H1 (cell line): ENCODE results near the gene BLMH. TPM values are rescaled to one million over a fixed set of nuclear protein-coding genes. Genes with fewer than 3 reads are reported as not detected.

Experiments
- MAFK ChIP-seq: IDR thresholded peaks from 2 replicates; pipeline ENCODE4 v1.6.1; 2012; ENCODE audit warnings: low read depth, mild to moderate bottlenecking, improper control_type of control experiment, low read length
- polyA plus RNA-seq, 7 experiments: library from polyadenylated mRNA; depleted of rRNA in 3 of 7; stranded (reverse) in 5 of 7; unstranded in 2 of 7; fragments of >200 nt in 5 of 7; fragments of 200-250 nt in 2 of 7; gene quantifications; 1 replicate in 5 of 7; 2 replicates in 1 of 7; 4 replicates in 1 of 7; pipeline versions ENCODE4 v1.2.1 to v1.2.3, GENCODE V29; 2011 to 2013; ENCODE audit warnings: missing spikeins in 2 of 7, mixed read lengths in 2 of 7
- total RNA-seq: library from RNA; stranded (reverse); fragmentation: NEBNext Ultra II Directional; extraction: Animal tissue kit (Norgen Biotek cat#: 25700); gene quantifications from 2 replicates; pipeline ENCODE4 v1.2.1, GENCODE V29; 2021
- TF ChIP-seq, protein P1 (sequence below): fragments of 300-600 bp; sonication (generic); IDR thresholded peaks from 2 replicates; pipeline ENCODE4 v1.7.1; 2012; ENCODE audit warnings: low read length, moderate library complexity, mild to moderate bottlenecking, inconsistent platforms; ENCODE audit not compliant: insufficient replicate concordance

BLMH gene
- total and polyA plus RNA-seq, 2 of the 8 experiments (the other 6 are each of a cell fraction or from before 2014, with no cell fraction given): 18.2 to 74.3 TPM

DNA sequence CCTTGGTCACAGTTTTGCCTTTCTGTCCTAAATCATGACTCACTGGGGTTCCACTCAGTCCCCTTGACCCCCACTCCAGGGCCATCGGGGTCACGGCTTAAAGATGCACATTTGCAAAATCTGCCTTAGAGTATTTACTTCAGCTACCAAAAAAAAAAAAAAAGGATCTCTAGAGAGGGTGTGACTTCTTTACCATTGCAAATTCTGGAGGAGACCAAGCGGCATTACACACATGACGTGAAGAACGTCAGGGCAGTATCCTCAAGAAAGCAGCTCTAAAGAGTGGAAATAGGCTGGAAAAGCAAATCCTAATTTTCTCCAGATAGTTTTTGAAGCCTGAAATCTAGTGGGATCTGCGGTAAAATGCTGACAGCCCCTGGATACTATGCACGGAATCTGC lies 81.8 kb downstream of the BLMH start (continued):
- TF ChIP-seq MAFK: no peak
- TF ChIP-seq, protein P1, sequence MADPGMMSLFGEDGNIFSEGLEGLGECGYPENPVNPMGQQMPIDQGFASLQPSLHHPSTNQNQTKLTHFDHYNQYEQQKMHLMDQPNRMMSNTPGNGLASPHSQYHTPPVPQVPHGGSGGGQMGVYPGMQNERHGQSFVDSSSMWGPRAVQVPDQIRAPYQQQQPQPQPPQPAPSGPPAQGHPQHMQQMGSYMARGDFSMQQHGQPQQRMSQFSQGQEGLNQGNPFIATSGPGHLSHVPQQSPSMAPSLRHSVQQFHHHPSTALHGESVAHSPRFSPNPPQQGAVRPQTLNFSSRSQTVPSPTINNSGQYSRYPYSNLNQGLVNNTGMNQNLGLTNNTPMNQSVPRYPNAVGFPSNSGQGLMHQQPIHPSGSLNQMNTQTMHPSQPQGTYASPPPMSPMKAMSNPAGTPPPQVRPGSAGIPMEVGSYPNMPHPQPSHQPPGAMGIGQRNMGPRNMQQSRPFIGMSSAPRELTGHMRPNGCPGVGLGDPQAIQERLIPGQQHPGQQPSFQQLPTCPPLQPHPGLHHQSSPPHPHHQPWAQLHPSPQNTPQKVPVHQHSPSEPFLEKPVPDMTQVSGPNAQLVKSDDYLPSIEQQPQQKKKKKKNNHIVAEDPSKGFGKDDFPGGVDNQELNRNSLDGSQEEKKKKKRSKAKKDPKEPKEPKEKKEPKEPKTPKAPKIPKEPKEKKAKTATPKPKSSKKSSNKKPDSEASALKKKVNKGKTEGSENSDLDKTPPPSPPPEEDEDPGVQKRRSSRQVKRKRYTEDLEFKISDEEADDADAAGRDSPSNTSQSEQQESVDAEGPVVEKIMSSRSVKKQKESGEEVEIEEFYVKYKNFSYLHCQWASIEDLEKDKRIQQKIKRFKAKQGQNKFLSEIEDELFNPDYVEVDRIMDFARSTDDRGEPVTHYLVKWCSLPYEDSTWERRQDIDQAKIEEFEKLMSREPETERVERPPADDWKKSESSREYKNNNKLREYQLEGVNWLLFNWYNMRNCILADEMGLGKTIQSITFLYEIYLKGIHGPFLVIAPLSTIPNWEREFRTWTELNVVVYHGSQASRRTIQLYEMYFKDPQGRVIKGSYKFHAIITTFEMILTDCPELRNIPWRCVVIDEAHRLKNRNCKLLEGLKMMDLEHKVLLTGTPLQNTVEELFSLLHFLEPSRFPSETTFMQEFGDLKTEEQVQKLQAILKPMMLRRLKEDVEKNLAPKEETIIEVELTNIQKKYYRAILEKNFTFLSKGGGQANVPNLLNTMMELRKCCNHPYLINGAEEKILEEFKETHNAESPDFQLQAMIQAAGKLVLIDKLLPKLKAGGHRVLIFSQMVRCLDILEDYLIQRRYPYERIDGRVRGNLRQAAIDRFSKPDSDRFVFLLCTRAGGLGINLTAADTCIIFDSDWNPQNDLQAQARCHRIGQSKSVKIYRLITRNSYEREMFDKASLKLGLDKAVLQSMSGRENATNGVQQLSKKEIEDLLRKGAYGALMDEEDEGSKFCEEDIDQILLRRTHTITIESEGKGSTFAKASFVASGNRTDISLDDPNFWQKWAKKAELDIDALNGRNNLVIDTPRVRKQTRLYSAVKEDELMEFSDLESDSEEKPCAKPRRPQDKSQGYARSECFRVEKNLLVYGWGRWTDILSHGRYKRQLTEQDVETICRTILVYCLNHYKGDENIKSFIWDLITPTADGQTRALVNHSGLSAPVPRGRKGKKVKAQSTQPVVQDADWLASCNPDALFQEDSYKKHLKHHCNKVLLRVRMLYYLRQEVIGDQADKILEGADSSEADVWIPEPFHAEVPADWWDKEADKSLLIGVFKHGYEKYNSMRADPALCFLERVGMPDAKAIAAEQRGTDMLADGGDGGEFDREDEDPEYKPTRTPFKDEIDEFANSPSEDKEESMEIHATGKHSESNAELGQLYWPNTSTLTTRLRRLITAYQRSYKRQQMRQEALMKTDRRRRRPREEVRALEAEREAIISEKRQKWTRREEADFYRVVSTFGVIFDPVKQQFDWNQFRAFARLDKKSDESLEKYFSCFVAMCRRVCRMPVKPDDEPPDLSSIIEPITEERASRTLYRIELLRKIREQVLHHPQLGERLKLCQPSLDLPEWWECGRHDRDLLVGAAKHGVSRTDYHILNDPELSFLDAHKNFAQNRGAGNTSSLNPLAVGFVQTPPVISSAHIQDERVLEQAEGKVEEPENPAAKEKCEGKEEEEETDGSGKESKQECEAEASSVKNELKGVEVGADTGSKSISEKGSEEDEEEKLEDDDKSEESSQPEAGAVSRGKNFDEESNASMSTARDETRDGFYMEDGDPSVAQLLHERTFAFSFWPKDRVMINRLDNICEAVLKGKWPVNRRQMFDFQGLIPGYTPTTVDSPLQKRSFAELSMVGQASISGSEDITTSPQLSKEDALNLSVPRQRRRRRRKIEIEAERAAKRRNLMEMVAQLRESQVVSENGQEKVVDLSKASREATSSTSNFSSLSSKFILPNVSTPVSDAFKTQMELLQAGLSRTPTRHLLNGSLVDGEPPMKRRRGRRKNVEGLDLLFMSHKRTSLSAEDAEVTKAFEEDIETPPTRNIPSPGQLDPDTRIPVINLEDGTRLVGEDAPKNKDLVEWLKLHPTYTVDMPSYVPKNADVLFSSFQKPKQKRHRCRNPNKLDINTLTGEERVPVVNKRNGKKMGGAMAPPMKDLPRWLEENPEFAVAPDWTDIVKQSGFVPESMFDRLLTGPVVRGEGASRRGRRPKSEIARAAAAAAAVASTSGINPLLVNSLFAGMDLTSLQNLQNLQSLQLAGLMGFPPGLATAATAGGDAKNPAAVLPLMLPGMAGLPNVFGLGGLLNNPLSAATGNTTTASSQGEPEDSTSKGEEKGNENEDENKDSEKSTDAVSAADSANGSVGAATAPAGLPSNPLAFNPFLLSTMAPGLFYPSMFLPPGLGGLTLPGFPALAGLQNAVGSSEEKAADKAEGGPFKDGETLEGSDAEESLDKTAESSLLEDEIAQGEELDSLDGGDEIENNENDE: no peak
